MCF 10A (cell line): ENCODE results near the gene CCNK. TPM values are rescaled to one million over a fixed set of nuclear protein-coding genes. Genes with fewer than 3 reads are reported as not detected.

ENCODE experiments used
- BruUV-seq: library from RNA; stranded (reverse); fragments of 400-500 nt; replicated peaks from 2 replicates; lab custom pipeline; 2021; lab: Mats Ljungman, UMichigan
- CTCF ChIA-PET: fragments of 300-600 bp; sonication (Branson Sonifier 250); formaldehyde crosslinking; extraction: SDS; loops from one replicate; lab custom pipeline; 2021; ENCODE audit warnings: antibody characterized with exemption, inconsistent platforms; lab: Yijun Ruan, JAX
- POLR2A ChIA-PET: fragments of 300-600, 350-650 bp; sonication (Branson Sonifier 250); formaldehyde crosslinking; extraction: SDS; loops from one replicate; lab custom pipeline; 2020; ENCODE audit warnings: antibody characterized with exemption, inconsistent platforms; lab: Yijun Ruan, JAX
- DNase-seq: peaks from one replicate; pipeline ENCODE4 v3.0.0-alpha.2; 2018; ENCODE audit not compliant: unreplicated experiment
- H3K27ac Mint-ChIP-seq: one replicate; pipeline ENCODE4 v1.8.0; 2022; ENCODE audit warnings: mild to moderate bottlenecking, low read depth, mixed read lengths; ENCODE audit not compliant: unreplicated experiment
- H3K27me3 Mint-ChIP-seq: one replicate; pipeline ENCODE4 v1.8.0; 2022; ENCODE audit warnings: mixed read lengths; ENCODE audit not compliant: insufficient read depth, unreplicated experiment
- H3K36me3 Mint-ChIP-seq: one replicate; pipeline ENCODE4 v1.8.0; 2022; ENCODE audit warnings: mild to moderate bottlenecking, moderate library complexity, mixed read lengths; ENCODE audit not compliant: insufficient read depth, unreplicated experiment
- H3K4me1 Mint-ChIP-seq: one replicate; pipeline ENCODE4 v1.8.0; 2022; ENCODE audit warnings: mixed read lengths; ENCODE audit not compliant: insufficient read depth, unreplicated experiment
- H3K4me3 Mint-ChIP-seq: one replicate; pipeline ENCODE4 v1.8.0; 2022; ENCODE audit warnings: mild to moderate bottlenecking, moderate library complexity, mixed read lengths; ENCODE audit not compliant: unreplicated experiment
- H3K9me3 Mint-ChIP-seq: one replicate; pipeline ENCODE4 v1.8.0; 2022; ENCODE audit warnings: mixed read lengths; ENCODE audit not compliant: unreplicated experiment
- intact Hi-C: fragments of 100-400 bp; cut with micrococcal nuclease; formaldehyde crosslinking; loops from 2 replicates; pipeline ENCODE4 v1.14.1; 2022
- total RNA-seq: library from RNA; stranded (reverse); gene quantifications from 2 replicates; pipeline ENCODE4 v1.2.3, GENCODE V29; 2022
- TF ChIP-seq, protein P1 (sequence below): fragments of 200-600 bp; IDR thresholded peaks from one replicate; pipeline ENCODE4 v1.8.0; 2022; ENCODE audit warnings: antibody characterized with exemption, mild to moderate bottlenecking; ENCODE audit not compliant: unreplicated experiment

The CCNK gene
- total RNA-seq, 1 experiment from 2014 or later, result 70.4 TPM

DNA sequence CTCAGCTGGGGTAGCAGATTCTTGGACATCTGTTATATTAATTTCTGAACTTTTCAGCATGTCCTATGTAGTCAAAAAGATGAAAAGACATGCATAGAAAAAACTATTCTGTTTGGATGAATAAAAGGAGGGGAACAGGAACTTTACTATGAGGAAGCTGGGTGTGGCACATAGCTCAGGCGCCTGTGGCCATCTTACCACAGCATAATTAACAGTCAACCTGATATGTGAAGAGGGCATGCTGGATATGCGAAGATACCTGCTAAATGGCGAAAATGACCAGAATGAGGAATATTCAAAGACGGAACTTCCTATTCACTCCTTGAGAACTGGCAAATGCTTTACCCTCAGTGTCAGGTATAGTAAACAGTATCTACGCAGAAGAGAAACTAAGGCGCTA is 19.0 kb upstream of the CCNK start:
- Mint-ChIP-seq H3K27ac (no peak overlapping the region), H3K4me3 (no peak overlapping the region), H3K27me3 (no peaks in the 10 kb centered on the region), H3K4me1 (peaks cover 17% of the 10 kb centered on the region), H3K9me3 (no peaks in the 10 kb centered on the region), H3K36me3 (peaks cover 55% of the 10 kb centered on the region)
- no peak for DNase-seq
- TF ChIP-seq, protein P1, sequence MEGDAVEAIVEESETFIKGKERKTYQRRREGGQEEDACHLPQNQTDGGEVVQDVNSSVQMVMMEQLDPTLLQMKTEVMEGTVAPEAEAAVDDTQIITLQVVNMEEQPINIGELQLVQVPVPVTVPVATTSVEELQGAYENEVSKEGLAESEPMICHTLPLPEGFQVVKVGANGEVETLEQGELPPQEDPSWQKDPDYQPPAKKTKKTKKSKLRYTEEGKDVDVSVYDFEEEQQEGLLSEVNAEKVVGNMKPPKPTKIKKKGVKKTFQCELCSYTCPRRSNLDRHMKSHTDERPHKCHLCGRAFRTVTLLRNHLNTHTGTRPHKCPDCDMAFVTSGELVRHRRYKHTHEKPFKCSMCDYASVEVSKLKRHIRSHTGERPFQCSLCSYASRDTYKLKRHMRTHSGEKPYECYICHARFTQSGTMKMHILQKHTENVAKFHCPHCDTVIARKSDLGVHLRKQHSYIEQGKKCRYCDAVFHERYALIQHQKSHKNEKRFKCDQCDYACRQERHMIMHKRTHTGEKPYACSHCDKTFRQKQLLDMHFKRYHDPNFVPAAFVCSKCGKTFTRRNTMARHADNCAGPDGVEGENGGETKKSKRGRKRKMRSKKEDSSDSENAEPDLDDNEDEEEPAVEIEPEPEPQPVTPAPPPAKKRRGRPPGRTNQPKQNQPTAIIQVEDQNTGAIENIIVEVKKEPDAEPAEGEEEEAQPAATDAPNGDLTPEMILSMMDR, result no peak
- BruUV-seq, result no TSS peak
- ChIA-PET CTCF (interaction anchor here (0.5 kb wide), 1 partner anchor 112 kb away, joined by 3 read pairs; no protein-coding TSS in a partner anchor), POLR2A (interaction anchor here (0.6 to 3.4 kb wide), 4 partner anchors 9 to 1637 kb away, joined by 3 to 24 read pairs (median 4); partner anchors contain the start of genes CCNK and SETD3)
- intact Hi-C loops, result no loop called here

DNA sequence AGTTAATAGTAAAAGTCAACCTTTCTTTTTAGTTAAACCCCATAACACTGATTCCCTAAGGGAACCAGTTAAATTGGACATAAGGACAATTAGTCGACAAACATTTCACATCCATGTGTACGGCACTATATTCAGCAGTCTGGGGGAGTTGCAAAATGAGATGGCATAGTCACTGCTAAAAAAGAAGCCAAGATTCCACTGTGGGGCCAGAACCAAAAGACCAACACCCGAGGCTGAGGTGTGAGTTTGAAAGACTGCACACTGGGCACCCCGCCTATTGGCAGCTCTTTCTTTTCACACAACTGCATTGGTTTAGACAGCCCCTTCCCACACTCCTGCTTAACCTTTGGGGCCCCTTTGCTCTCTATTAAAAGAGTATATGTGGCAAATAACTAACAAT is 17.2 kb upstream of the CCNK start:
- no peaks in the 10 kb centered on the region for H3K9me3 Mint-ChIP-seq

DNA sequence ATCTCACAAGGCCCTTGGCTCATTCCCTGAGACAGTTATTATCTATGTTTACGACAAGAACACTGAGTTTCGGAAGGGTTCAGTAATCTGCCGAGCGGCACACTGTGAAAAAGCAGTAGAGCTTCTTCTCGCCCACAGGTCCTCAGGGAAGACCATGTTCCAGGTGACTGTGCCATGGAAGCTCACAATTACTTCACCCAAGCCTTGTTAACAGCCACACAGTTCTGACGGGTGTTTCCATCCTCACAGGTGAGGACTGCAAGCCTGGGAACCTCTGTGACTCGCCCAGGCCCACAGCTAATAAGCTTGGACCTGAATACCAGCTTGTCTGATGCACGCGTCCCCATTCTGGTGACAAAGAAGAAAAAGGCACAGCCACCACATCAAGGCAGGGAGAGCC is 15.9 kb upstream of the CCNK start:
- H3K36me3 Mint-ChIP-seq, result peaks cover 44% of the 10 kb centered on the region
- no peak overlapping the region for H3K4me3 Mint-ChIP-seq
- no peaks in the 10 kb centered on the region for H3K27me3 Mint-ChIP-seq
- no peak for DNase-seq
- BruUV-seq, result no TSS peak
- TF ChIP-seq, protein P1, result no peak
- intact Hi-C loops, result no loop called here
- ChIA-PET POLR2A (interaction anchor here (0.5 kb wide), 1 partner anchor 16 kb away, joined by 3 read pairs; the partner anchor contains the start of gene CCNK), CTCF (interaction anchor here (0.6 kb wide), 1 partner anchor 337 kb away, joined by 3 read pairs; no protein-coding TSS in a partner anchor)
- no peaks in the 10 kb centered on the region for H3K9me3 Mint-ChIP-seq
- H3K27ac Mint-ChIP-seq, result no peak overlapping the region
- H3K4me1 Mint-ChIP-seq, result peaks cover 25% of the 10 kb centered on the region

More for the DNA sequence above, 17.2 kb upstream of the CCNK start:
- Mint-ChIP-seq H3K36me3 (peaks cover 51% of the 10 kb centered on the region), H3K27me3 (no peaks in the 10 kb centered on the region), H3K4me3 (no peak overlapping the region), H3K27ac (no peak overlapping the region), H3K4me1 (peaks cover 25% of the 10 kb centered on the region)
- TF ChIP-seq, protein P1, result no peak
- intact Hi-C loops, result no loop called here
- DNase-seq, result no peak
- no TSS peak for BruUV-seq
- ChIA-PET POLR2A (interaction anchor here (3.4 kb wide), 1 partner anchor 17 kb away, joined by 24 read pairs; the partner anchor contains the start of genes CCNK and SETD3), CTCF (no interaction called here)

- ChIA-PET CTCF (no interaction called here), POLR2A (no interaction called here)
- H3K4me3 Mint-ChIP-seq, result no peak overlapping the region
- no peak for DNase-seq
- H3K4me1 Mint-ChIP-seq, result peaks cover 16% of the 10 kb centered on the region
- TF ChIP-seq, protein P1, result no peak
- intact Hi-C loops, result no loop called here
- no peaks in the 10 kb centered on the region for H3K27me3 Mint-ChIP-seq
- H3K9me3 Mint-ChIP-seq, result no peaks in the 10 kb centered on the region
- BruUV-seq, result no TSS peak
- no peak overlapping the region for H3K27ac Mint-ChIP-seq
- H3K36me3 Mint-ChIP-seq, result peaks cover 30% of the 10 kb centered on the region
Measured at GRCh38 chr14:99466758-99467157, 14.5 kb upstream of the CCNK start.
